ENCODE results near the gene DEXI. TPM values are rescaled to one million over a fixed set of nuclear protein-coding genes. Genes with fewer than 3 reads are reported as not detected.

DEXI gene
- total RNA-seq, 1 donor from 2014 or later = 38.0 TPM

Other genes with a start within 250 kb of the DEXI start
- gene TEKT5, start 247.5 kb downstream of the DEXI start, total RNA-seq = not detected in 2 replicates
- 38.6 and 39.5 TPM in 2 replicates for gene NUBP1, start 198.6 kb downstream of the DEXI start, total RNA-seq
- gene TVP23A, start 123.7 kb downstream of the DEXI start, total RNA-seq = not detected in 2 replicates
- 5.0 and 6.4 TPM in 2 replicates for gene CIITA, start 65.3 kb downstream of the DEXI start, total RNA-seq
- gene CLEC16A, start 2.1 kb upstream of the DEXI start, total RNA-seq = 35.9 and 36.2 TPM in 2 replicates

Measured in activated CD4-positive, alpha-beta T cell treated with anti-CD3 and anti-CD28 coated beads, Interleukin-2, amount 10 ng/mL, durations not matched to agents 24 days and 14 days (primary cell).